Endothelial cell (in vitro differentiated cells): ENCODE results near the gene TMEM179. TPM values are rescaled to one million over a fixed set of nuclear protein-coding genes. Genes with fewer than 3 reads are reported as not detected.

ENCODE experiments used
- DNase-seq: peaks from one replicate; pipeline ENCODE4 v3.0.0; 2021; ENCODE audit warnings: low spot score
- H3K27ac Mint-ChIP-seq: one replicate; pipeline ENCODE4 v1.8.0; 2021; ENCODE audit warnings: mixed read lengths, inconsistent platforms; ENCODE audit not compliant: unreplicated experiment
- H3K27me3 Mint-ChIP-seq: one replicate; pipeline ENCODE4 v1.8.0; 2021; ENCODE audit warnings: mild to moderate bottlenecking, moderate library complexity, mixed read lengths, inconsistent platforms; ENCODE audit not compliant: unreplicated experiment
- H3K36me3 Mint-ChIP-seq: one replicate; pipeline ENCODE4 v1.8.0; 2021; ENCODE audit warnings: mild to moderate bottlenecking, low read depth, mixed read lengths, inconsistent platforms; ENCODE audit not compliant: unreplicated experiment
- H3K4me1 Mint-ChIP-seq: one replicate; pipeline ENCODE4 v1.8.0; 2021; ENCODE audit warnings: mild to moderate bottlenecking, mixed read lengths, inconsistent platforms; ENCODE audit not compliant: unreplicated experiment
- H3K4me3 Mint-ChIP-seq: one replicate; pipeline ENCODE4 v1.8.0; 2021; ENCODE audit warnings: mild to moderate bottlenecking, mixed read lengths, inconsistent platforms; ENCODE audit not compliant: unreplicated experiment
- H3K9me3 Mint-ChIP-seq: one replicate; pipeline ENCODE4 v1.8.0; 2021; ENCODE audit warnings: mixed read lengths, inconsistent platforms; ENCODE audit not compliant: unreplicated experiment
- total RNA-seq: library from RNA; stranded (reverse); fragmentation: NEBNext Ultra II Directional; extraction: Animal tissue kit (Norgen Biotek cat#: 25700); gene quantifications from one replicate; pipeline ENCODE4 v1.2.1, GENCODE V29; 2021; ENCODE audit not compliant: unreplicated experiment
- TF ChIP-seq, protein P1 (sequence below): fragments of 200-600 bp; sonication (generic); IDR thresholded peaks from one replicate; pipeline ENCODE4 v1.5.0; 2021; ENCODE audit warnings: antibody characterized with exemption; ENCODE audit not compliant: unreplicated experiment

Gene TMEM179
- total RNA-seq, 1 donor from 2014 or later, result 0.54 TPM

DNA sequence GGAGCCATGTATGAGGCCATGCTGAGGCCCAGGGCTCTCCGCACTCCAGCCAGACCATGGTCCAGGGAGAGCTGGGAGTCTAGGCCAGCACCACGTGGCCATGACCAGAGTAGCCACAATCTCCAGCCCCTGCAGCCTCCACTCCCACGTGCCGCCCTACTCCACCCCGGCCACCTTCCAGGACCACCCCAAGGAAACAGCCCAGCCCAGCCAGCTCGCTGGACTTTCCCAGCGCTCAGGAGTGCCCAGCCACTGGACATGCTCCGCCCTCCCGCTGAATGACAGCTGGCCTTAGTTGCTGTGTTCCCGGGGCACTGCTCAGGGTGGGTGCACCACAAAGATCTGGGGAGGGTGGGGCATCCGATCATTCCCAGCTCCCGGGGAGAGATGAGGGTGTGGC lies 27.1 kb downstream of the TMEM179 start:
- peaks cover 4% of the 10 kb centered on the region for H3K27me3 Mint-ChIP-seq
- H3K4me1 Mint-ChIP-seq, result no peaks in the 10 kb centered on the region
- DNase-seq, result no peak
- H3K27ac Mint-ChIP-seq, result no peak overlapping the region
- no peak overlapping the region for H3K4me3 Mint-ChIP-seq
- H3K9me3 Mint-ChIP-seq, result no peaks in the 10 kb centered on the region
- TF ChIP-seq, protein P1, sequence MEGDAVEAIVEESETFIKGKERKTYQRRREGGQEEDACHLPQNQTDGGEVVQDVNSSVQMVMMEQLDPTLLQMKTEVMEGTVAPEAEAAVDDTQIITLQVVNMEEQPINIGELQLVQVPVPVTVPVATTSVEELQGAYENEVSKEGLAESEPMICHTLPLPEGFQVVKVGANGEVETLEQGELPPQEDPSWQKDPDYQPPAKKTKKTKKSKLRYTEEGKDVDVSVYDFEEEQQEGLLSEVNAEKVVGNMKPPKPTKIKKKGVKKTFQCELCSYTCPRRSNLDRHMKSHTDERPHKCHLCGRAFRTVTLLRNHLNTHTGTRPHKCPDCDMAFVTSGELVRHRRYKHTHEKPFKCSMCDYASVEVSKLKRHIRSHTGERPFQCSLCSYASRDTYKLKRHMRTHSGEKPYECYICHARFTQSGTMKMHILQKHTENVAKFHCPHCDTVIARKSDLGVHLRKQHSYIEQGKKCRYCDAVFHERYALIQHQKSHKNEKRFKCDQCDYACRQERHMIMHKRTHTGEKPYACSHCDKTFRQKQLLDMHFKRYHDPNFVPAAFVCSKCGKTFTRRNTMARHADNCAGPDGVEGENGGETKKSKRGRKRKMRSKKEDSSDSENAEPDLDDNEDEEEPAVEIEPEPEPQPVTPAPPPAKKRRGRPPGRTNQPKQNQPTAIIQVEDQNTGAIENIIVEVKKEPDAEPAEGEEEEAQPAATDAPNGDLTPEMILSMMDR, result no peak
- H3K36me3 Mint-ChIP-seq, result no peaks in the 10 kb centered on the region

DNA sequence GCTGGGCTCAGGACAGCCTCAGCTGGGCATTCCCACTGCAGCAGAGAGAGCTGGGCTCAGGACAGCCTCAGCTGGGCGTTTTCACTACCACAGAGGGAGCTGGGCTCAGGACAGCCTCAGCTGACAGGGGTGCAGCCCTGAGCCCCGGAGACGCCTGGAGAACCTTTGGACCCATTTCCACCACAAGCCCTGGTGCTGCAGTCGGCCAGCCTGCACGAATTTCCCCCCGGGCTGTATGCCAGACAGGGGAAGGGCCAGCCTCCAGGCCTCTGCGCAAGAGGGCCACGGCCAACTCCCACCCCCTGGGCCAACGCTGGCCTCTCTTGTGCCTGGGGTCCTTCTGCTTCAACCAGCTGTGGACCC lies 27.6 kb downstream of the TMEM179 start:
- Mint-ChIP-seq H3K27me3 (peaks cover 4% of the 10 kb centered on the region), H3K9me3 (no peaks in the 10 kb centered on the region), H3K4me1 (no peaks in the 10 kb centered on the region), H3K27ac (no peak overlapping the region), H3K4me3 (no peak overlapping the region), H3K36me3 (no peaks in the 10 kb centered on the region)
- TF ChIP-seq, protein P1, result no peak
- DNase-seq, result no peak

GRCh38 chr14:104576232-104576969 lies 28.2 kb downstream of the TMEM179 start:
- Mint-ChIP-seq H3K4me1 (no peaks in the 10 kb centered on the region), H3K27me3 (peaks cover 4% of the 10 kb centered on the region), H3K27ac (no peak overlapping the region), H3K36me3 (no peaks in the 10 kb centered on the region), H3K9me3 (no peaks in the 10 kb centered on the region), H3K4me3 (no peak overlapping the region)
- TF ChIP-seq, protein P1, result no peak
- no peak for DNase-seq

GRCh38 chr14:104574978-104575583 lies 29.5 kb downstream of the TMEM179 start:
- Mint-ChIP-seq H3K9me3 (no peaks in the 10 kb centered on the region), H3K4me3 (no peak overlapping the region), H3K36me3 (no peaks in the 10 kb centered on the region), H3K27ac (no peak overlapping the region), H3K4me1 (no peaks in the 10 kb centered on the region), H3K27me3 (peaks cover 8% of the 10 kb centered on the region)
- no peak for DNase-seq
- TF ChIP-seq, protein P1, result no peak

GRCh38 chr14:104574536-104574935 lies 30.0 kb downstream of the TMEM179 start:
- TF ChIP-seq, protein P1, result no peak
- Mint-ChIP-seq H3K27me3 (peaks cover 8% of the 10 kb centered on the region), H3K9me3 (no peaks in the 10 kb centered on the region), H3K27ac (no peak overlapping the region), H3K4me3 (no peak overlapping the region), H3K36me3 (no peaks in the 10 kb centered on the region), H3K4me1 (no peaks in the 10 kb centered on the region)
- DNase-seq, result no peak
